Activated CD4-positive, alpha-beta T cell treated with anti-CD3 and anti-CD28 coated beads for 1 hour (primary cell): ENCODE measurements around the gene CREM.
"Not testable (repeated sequence)": the region's sequence is repeated elsewhere in the genome, so short reads cannot be mapped to it uniquely, and the experiment has no call there.

Source experiments
- DNase-seq: peaks from one replicate; pipeline ENCODE4 v3.0.0-alpha.2; 2020

The CREM gene

DNA sequence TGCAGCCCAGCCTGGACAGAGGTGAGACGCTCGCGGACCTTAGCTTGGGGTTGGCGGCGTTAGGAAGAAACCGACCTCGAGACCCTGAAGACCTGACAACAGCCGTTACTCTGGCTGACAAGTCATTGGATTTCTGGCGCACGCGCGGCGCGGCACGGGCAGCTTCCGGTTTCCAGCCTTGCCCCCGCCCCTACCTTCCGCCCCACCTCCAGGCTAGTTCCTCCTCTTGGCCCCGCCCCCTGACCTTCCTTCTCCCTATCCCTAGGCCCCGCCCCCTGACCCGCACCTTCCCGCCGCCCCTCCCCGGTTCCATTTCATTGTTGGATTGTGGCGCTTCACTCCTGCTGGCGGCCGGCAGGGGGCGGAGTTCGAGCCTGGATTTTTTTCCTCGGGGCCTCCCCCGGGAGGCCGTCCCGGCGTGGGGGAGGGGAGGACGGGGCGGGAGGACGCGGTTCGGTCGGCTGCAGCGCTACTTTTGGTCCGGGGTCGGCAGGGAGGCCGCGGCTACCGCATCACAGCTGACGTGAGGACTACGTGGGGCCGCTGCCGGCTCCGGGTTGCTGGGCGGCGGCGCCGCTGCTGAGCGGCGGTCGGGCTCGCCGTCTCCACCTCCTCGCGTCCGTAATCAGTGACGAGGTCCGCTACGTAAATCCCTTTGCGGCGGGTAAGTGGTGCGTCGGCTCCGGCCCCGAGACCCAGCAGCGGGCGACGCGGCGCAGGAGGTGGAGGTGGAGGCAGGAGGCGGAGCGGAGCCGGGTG lies at the start of gene CREM:
TSS of gene CREM (plus strand) at position 317 of the 759 bp plus-strand sequence. CDS start 10,990 bp downstream, outside the sequence.
- DNase-seq, result peak; percentile 99

DNA sequence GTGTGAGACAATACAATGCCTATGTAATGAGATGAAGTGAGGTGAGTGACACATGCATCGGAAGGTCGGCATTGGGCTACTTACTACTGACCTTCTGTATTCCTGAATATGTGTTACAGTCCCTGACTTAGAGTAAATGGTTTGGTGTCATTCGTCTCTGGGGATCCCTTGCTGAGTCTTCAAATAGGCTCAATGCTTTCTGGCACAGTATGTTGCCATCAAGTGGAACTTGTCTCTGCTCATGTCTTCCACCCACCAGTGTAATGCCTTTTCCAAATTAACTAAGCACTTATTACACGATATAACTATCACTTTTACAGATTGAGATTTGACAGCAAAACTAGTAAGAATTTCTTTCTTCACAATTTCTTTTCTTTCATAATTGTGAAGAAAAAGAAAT lies 47.4 kb upstream of the CREM start:
- DNase-seq, result no peak

DNA sequence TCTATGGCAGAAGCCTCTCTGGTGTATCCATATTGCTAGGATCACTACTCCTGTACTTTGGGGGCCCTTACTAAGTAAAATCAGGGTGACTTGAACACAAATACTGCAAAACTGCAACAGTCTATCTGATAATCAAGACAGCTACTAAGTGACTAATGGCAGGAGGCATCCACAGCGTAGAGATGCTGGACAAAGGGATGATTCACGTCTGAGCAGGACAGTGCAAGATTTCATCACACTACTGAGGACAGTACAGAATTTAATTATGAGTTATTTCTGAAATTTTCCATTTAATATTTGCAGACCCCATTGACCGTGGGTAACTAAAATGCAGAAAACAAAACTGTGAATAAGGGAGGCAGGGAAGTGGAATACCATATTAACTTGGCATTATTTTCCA lies 46.9 kb upstream of the CREM start:
- no peak for DNase-seq

DNA sequence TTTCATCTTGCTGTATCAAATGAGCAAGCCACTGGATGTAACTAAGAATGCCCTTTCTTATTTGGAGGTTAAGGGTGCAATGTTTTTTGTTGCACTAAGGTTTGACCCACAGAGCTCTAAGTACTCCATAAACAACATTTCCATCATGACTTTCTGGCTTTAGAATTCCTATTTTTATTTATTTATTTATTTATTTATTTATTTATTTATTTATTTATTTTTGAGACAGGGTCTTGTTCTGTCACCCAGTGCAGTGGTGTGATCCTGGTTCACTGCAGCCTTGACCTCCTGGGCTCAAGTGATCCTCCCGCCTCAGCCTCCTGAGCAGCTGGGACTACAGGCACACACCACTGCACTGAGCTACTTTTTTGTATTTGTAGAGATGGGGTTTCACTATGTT lies 46.4 kb upstream of the CREM start:
- not testable (repeated sequence) for DNase-seq

DNA sequence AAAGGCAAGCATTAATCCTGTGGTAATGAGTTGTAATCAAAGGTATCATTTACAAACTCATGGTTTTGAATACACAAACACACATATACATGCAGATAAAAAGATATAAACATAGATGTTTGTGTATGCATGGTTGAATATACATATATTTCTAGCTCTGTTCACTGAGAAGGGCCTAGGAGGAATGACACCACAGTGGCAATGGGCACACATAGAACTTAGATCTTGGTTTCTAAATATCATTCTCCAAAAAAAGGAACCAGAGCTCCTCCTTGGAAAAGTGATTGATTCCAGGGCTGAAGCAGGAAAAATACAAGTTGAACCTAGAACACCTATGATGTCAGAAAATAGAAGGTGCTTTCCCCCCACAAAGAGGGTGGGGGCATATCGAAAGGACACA lies 43.4 kb upstream of the CREM start:
- DNase-seq, result no peak

DNA sequence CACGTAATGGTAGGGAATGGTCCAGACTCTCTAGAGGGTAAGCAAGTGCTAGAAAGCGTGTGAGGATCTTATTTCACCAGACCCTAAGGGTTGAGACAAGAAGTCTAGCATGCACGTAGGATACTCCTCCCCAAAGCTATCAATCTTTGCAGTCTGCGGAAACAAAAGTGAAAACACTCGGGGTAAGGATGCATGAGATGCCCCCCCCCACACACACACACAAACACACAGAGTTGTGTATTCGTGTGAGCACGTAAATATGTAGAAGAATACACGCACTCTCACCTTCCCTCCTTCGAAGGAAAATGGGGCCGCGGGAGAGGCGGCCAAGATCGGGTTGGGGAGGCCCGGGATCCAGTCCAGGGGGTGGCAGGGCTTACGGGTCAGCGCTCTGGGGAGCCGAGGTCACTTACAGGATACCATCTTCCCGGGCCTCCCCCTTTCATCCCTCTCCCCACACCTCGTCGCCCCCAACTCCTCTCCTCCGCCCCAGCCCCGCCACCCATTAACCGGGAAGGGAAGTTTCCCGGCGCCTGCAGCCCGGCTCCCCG lies 37.0 kb upstream of the CREM start:
- DNase-seq, result peak; percentile 8

DNA sequence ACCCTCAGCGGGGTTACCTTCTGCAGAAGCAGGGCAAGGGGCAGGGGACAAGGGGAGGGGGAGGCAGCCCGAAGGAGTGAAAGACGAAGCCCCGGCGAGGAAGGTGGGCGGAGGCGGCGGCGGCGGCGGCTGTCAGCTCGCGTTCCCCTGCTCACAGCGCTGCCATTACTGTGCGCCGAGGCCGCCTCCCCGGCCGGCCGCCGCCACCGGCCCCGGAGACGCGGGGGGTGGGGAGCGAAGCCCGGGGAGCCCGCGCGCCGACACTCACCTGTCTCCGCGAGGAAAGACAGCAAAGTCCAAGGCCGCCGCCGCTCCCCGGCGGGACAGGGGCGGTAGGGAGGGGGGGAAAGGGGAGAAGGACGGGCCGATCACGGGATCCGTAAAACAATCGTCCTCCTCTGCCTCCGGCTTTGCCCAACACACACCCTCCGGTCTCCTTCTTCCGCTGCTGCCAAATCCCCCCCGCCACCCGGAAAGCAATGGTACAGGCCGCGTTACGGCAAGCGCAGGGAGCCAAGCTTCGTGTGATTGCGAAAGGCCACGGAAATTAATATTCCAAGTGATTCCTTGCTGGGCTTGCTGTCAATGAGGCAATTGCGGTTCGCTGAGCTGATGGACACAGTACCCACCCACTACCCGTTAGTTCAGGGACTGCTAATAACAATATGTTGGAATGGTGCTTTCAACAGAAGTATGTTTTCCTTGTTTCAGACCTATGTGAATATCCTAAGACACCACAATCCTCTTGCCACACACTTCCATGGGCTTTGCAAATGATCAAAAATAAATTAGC lies 36.3 kb upstream of the CREM start, which contains the start of gene CUL2:
TSS of gene CUL2 (minus strand) at position 180 of the 793 bp plus-strand sequence. CDS start 19,024 bp downstream, outside the sequence.
- peak; percentile 89 for DNase-seq

DNA sequence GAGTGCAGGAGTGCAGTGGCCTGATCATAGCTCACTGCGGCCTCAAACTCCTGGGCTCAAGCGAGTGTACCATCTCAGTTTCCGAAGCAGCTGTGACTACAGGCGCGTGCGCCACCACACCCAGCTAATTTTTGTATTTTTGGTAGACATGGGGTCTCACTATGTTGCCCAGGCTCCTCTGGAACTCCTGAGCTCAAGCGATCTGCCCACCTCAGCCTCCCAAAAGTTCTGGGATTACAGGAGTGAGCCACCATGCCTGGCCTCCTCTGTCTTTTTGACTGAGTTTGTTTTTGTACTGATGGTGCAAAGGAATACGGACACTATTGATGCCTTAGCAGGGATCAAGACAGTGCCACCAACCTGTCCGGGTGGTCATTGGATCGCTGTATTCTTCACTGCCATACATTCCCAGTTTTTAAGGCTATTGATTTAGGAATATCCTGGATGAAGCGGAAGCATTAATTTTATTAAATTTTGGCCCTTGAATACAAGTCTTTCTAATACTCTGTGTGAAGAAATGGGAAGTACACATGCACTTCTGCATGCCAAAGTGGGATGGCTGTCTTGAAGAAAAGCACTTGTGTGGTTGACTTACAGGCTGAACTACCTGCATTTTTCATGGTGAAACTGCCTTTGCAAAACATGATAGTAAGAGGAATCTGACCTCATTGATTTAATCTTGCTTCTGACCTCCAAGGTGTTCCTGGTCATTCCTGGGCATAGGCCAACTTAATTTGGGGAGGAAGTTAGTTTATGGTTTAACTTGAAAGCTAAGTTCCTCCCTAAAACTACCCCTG lies 34.5 kb upstream of the CREM start:
- no peak for DNase-seq

DNA sequence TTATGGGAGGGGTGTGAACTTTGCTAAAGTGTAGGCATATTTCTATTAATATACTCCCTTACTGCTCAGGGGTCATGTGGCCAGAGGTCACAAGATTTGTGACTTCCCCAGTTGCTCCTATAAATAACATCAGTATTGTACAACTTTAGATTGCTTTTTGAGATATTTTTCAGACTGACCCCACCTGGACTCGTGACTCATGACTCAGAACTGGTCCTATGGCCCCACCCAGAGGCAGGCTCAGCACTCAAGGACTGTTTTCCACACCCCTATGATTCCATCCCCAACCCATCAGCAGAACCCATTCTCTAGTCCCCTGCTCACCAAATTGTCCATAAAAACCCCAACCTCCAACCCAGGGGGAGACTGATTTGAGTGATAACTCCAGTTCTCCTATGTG lies 33.8 kb upstream of the CREM start:
- no peak for DNase-seq

DNA sequence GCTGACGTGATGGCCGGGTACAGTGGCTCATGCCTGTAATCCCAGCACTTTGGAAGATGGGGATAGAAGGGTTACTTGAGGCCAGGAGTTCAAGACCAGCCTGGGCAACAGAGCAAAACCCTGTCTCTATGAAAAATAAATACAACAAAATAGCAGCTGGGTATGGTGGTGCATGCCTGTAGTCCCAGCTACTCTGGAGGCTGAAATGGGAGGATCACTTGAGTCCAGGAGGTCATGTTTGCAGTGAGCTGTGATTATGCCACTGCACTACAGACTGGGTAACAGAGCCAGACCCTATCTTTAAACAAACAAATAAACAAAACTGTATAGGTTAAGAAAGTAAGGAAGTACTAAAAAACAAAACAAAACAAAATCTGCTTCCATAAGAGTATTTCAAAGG lies 30.3 kb upstream of the CREM start:
- no peak for DNase-seq

DNA sequence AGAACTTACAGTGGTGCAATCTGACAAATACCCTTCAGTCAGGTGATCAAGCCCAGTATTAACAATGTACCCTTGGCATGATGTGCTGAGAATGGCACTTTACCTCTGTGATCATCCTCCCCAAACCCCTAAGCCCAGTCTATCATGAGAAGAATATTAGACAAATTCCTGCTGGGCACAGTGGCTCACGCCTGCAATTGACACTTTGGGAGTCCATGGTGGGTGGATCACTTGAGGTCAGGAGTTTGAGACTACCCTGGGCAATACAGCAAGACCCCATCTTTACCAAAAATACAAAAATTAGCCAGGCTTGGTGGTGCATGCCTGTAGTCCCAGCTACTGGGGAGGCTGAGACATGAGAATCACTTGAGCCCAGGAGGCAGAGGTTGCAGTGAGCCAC lies 29.1 kb upstream of the CREM start:
- no peak for DNase-seq

DNA sequence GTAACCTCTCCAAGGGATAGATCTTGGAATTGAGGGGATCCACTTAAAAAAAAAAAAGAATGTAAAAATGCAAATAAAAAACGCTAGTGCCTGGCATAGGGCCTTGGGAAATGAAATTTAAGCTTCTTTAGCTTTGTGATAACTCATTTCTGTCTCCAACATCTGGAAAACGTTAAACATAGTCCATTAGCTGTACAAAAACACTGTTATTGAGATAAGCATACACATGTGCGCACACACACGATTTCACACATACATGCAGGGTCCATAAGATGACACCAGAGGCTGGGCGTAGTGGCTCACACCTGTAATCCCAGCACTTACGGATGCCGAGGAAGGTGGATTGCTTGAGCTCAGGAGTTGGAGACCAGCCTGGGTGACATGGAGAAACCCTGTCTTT lies 22.8 kb upstream of the CREM start:
- DNase-seq, result no peak

DNA sequence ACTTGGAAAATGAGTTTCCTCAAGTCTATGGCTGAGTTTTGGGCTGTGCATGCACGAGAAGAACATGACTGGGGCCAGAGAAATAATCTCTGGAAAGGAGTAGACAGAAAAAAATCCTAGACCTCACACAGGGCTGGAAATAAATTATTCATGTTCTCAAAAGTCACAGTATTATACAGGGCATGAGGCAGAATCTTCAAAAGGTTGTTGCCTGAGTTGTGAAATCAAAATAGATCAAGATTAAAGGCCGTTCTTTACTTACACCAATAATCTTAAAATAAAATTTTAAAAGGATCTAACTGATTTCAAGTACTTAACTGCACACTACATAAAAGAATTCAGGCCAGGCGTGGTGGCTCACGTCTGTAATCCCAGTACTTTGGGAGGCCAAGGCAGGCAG lies 14.1 kb upstream of the CREM start:
- DNase-seq, result no peak

DNA sequence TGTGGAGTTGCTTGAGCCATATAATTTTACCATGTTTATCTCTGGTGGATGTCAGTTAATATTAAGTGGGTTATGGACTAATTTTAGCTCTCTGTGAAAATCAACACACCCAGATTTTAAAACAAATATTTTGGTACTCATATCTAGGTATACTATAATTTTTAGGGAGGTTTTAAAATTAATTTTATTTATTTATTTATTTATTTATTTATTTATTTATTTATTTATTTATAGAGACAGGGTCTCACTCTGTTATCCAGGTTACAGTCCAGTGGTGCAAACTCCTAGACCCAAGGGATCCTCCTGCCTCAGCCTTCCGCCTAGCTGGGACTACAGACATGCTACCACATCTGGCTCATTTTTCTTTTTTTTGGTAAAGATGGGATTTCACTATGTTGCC lies 7.3 kb upstream of the CREM start:
- DNase-seq, result no peak

DNA sequence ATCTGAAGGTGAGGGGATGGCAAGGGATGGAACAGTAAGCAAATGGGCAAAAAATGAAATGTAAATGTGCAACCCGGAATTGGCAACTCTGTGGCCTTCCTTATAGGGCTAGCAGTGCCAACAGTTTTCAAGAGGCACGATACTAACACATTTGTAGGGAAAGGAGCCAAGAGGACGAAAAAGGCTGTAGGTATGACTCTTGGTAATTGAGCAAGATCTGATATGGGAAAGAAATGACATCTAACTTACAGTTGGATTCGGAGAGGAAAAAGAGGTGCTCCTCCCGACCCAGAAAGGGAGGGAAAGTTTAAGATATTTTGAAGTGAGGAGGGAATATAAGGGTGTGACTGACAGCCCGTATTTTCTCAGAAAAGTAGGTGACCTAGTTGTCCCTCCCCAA lies 2.1 kb upstream of the CREM start:
- DNase-seq, result no peak

DNA sequence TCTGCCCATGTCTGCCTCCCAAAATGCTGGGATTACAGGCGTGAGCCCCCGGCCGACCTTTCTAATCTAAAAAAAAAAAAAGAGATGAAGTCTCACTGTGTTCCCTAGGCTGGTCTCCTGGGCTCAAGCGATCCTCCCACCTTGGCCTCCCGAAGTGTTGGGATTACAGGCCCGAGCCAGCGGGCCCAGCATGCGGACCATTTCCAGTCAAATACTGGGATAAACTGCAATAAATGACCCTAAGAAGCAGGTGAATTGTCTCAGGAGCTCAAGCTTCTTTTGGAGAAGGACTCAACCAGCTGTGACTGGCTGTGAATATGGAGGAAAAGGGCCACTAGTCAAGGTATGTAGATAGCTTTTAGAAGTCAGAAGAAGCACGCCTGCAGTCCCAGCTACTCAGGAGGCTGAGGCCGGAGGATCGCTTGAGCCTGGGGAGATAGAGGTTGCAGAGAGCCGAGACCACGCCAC lies 550 bp upstream of the CREM start:
- no peak for DNase-seq

DNA sequence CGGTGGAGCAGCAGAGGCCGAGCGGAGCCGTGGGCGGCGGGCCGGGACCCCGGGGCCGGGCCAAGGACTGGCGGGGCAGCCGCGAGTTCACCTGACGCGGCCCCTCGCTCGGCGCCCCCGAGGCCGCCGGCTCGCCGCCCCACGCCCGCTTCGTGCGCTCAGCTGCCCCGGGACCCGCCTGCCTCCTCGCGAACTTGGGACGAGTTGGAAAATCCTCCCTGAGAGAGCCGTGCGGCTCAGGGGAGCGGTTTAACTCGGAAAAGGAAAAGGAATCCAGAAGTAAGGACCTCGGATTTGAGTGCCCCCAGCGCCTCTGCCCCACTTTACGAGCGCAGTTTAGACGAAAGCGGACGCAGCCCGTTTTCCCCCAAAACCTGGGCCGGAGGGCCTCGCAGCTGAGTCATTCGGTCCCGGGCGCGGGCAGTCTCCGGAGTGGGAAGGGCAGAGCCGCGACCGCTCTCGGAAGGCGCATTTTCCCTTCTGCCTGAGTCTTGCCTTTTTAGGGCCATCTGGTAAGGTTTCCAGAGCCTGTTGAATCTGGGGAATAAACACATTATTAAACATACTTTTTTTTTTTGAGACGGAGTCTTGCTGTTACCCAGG lies 744 bp downstream of the CREM start:
- peak; percentile 53 for DNase-seq

DNA sequence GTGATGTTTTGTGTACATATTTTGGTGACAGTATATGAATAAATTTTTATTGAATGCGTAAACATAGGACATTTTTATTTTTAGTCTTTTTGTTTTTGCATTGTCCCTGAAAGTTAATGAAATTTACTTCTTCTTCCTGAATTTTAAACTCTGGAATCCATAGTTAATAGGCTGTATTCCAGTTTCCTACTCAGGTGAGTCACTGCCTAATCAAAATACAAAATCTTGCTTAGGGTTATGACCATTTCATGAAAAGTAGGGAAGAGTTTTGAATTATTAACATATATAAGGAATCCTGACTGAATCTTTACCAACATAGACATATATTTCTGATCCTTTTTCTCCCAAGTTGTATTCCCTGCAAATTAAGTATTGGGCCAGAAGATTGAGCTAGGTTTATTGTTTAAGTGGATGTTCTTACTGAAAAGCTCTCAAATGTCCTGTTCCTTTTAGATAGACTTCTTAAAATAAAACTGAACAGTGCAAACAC lies 2.6 kb downstream of the CREM start:
- DNase-seq, result no peak

DNA sequence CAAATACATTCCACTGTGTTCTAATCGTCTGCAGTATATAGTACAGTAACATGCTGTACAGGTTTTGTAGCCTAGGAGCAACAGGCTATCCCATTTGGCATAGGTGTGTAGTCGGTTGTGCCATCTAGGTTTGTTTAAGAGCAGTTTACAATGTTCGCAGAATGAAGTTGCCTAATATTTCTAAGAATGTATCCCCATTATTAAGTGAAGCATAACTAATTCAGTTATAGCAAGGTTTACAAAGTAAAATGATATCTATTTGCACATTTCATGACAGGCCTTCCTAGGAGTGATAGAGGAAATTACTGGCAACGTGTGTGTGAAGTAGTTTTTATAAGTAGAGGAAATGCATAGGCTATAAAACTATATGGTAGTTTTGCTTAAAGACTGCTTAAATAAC lies 4.0 kb downstream of the CREM start:
- no peak for DNase-seq

DNA sequence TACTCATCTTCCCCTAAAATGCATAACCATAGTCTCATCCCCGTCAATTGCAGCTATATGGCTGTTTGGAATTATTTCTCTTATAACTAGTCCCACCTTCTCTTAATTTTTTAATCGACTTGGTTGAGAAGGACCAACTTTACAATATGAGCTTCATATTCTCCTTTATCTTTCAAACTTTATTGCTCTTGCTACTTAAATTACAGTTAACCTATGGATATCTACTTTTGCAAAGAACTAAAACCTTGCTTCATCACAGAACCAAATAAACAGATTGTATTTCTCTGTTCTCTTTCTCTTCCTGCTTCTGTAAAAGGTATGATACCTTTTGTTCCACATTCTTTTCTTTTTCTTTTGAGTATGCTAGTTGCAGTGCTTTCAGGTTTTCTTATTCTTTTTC lies 6.1 kb downstream of the CREM start:
- DNase-seq, result no peak

DNA sequence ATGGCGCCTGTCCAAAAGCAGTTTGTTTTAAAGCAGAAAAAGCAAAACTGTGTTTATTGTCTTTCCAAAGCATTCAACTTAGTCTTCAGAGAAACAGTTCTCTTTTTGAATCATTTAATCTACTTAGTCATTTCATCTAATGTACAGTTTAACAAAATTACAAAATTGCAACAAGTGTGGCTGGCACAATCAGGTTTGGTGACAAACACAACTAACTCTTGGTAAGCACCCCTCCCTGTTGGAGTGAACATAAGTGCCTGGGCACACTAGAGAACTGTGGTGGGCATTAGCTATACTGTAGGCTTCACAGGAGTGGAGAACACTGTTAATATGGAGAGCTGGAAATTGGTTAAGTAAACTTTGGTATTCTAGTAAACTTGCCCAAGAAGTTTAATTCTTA lies 6.9 kb downstream of the CREM start:
- DNase-seq, result no peak

DNA sequence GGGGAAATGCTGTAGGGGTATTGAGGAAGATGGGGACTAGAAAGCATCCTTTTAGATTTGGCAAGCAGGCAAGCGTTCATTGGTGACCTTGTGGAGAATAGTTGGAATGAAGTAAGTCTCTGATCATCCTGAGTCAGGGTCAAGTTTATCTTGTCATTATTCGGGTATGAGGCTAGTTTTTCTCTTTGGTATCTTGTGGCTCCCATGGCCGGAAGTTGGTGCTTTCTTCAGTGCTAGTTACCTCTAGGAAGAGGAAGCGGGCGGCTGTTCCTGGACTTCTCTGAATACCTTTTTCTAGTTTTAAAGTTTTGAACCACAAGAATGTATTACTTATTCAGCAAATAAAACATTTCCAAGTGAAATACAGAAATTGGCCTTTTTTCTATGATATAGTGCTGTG lies 9.2 kb downstream of the CREM start:
- no peak for DNase-seq
